Measurements from ENCODE around the gene CFC1B.
"Not testable (repeated sequence)": the region's sequence is repeated elsewhere in the genome, so short reads cannot be mapped to it uniquely, and the experiment has no call there.

The CFC1B gene

GRCh38 chr2:130556441-130556840 lies 35.4 kb downstream of the CFC1B start:
- not testable (repeated sequence) for H3K4me3 ChIP-seq (ENCODE audit: low read depth, low read length)

- H3K4me3 ChIP-seq (ENCODE audit: low read depth, low read length) = not testable (repeated sequence)
Measured at GRCh38 chr2:130566165-130566564, 45.1 kb downstream of the CFC1B start.

GRCh38 chr2:130571929-130572328 lies 50.9 kb downstream of the CFC1B start:
- H3K4me3 ChIP-seq (ENCODE audit: low read depth, low read length) = not testable (repeated sequence)

GRCh38 chr2:130574230-130574629 lies 53.2 kb downstream of the CFC1B start:
- not testable (repeated sequence) for H3K4me3 ChIP-seq (ENCODE audit: low read depth, low read length)

- not testable (repeated sequence) for H3K4me3 ChIP-seq (ENCODE audit: low read depth, low read length)
Measured at GRCh38 chr2:130576209-130576784, 55.3 kb downstream of the CFC1B start.

GRCh38 chr2:130577559-130577958 lies 56.5 kb downstream of the CFC1B start:
- not testable (repeated sequence) for H3K4me3 ChIP-seq (ENCODE audit: low read depth, low read length)
